HEK293T (cell line): ENCODE measurements around the gene SLC36A4.

Experiments used
- ARNT ChIP-seq: fragments of 450-650 bp; IDR thresholded peaks from 2 replicates; pipeline ENCODE4 v1.6.1; 2017; ENCODE audit warnings: mild to moderate bottlenecking
- CTBP1 ChIP-seq: fragments of 450-650 bp; IDR thresholded peaks from 2 replicates; pipeline ENCODE4 v1.6.1; 2016; ENCODE audit warnings: borderline replicate concordance
- FOXA1 ChIP-seq: fragments of 450-650 bp; IDR thresholded peaks from 2 replicates; pipeline ENCODE4 v1.6.1; 2016; ENCODE audit warnings: mild to moderate bottlenecking
- FOXK2 ChIP-seq: fragments of 450-650 bp; IDR thresholded peaks from 2 replicates; pipeline ENCODE4 v1.6.1; 2016; ENCODE audit warnings: mild to moderate bottlenecking
- TARDBP ChIP-seq: fragments of 450-650 bp; IDR thresholded peaks from 2 replicates; pipeline ENCODE4 v1.6.1; 2016

GRCh38 chr11:93197380-93198214 is at the start of gene SLC36A4:
- TF ChIP-seq CTBP1, result no peak
- TF ChIP-seq TARDBP, result peak; percentile 59; the same call in 1 of the 2 replicates
- TF ChIP-seq ARNT, result no peak
- TF ChIP-seq FOXK2, result no peak
- no peak for TF ChIP-seq FOXA1
